HEK293 (cell line): ENCODE measurements around the gene CCL28.

ENCODE experiments used
- CTCF ChIA-PET: fragments of 350-600 bp; formaldehyde crosslinking; extraction: SDS; loops from one replicate; lab custom pipeline; 2021; ENCODE audit warnings: antibody characterized with exemption; lab: Yijun Ruan, JAX
- POLR2A ChIA-PET: fragments of 300-600 bp; formaldehyde crosslinking; extraction: SDS; loops from one replicate; lab custom pipeline; 2020; ENCODE audit warnings: antibody characterized with exemption, inconsistent platforms; lab: Yijun Ruan, JAX
- H3K27ac ChIP-seq: fragments of 200-500 bp; sonication (Bioruptor generic); 2 replicates; pipeline ENCODE4 v1.5.1; 2014; ENCODE audit warnings: low read depth, low read length, control low read depth, inconsistent platforms; ENCODE audit errors: extremely low read depth
- H3K36me3 ChIP-seq, 2 experiments: fragments of 200-500 bp in 1 of 2; sonication (Bioruptor generic) in 1 of 2; 1 replicate in 1 of 2; 2 replicates in 1 of 2; pipeline ENCODE4 v1.5.1; 2014 to 2017; ENCODE audit warnings: inconsistent platforms in 2 of 2, low read length in 2 of 2; ENCODE audit not compliant: control insufficient read depth in 2 of 2, insufficient read depth in 1 of 2
- H3K4me1 ChIP-seq: fragments of 200-500 bp; sonication (Bioruptor generic); 2 replicates; pipeline ENCODE4 v1.5.1; 2014; ENCODE audit warnings: mild to moderate bottlenecking, low read length, inconsistent platforms; ENCODE audit not compliant: control insufficient read depth, insufficient read depth
- H3K4me3 ChIP-seq: 2 replicates; pipeline ENCODE4 v1.5.1; 2011; ENCODE audit warnings: low read depth, mild to moderate bottlenecking, control low read depth, low read length, moderate library complexity
- H3K9me3 ChIP-seq: fragments of 200-500 bp; sonication (Bioruptor generic); 2 replicates; pipeline ENCODE4 v1.5.1; 2014; ENCODE audit warnings: low read depth, low read length, inconsistent platforms; ENCODE audit not compliant: control insufficient read depth, insufficient read depth
- HOXC10 ChIP-seq: sonication (generic); formaldehyde crosslinking; IDR thresholded peaks from 2 replicates; pipeline ENCODE4 v1.8.1; 2023; ENCODE audit warnings: mild to moderate bottlenecking, missing genetic modification reagents
- IKZF3 ChIP-seq: fragments of 450-650 bp; IDR thresholded peaks from 2 replicates; pipeline ENCODE4 v1.5.0; 2018; ENCODE audit warnings: missing biosample characterization, mild to moderate bottlenecking, missing genetic modification characterization, moderate library complexity
- PRDM10 ChIP-seq: fragments of 450-650 bp; formaldehyde crosslinking; IDR thresholded peaks from 2 replicates; pipeline ENCODE4 v1.5.1; 2016; ENCODE audit warnings: missing biosample characterization, missing genetic modification characterization
- YY2 ChIP-seq: fragments of 450-650 bp; formaldehyde crosslinking; IDR thresholded peaks from 2 replicates; pipeline ENCODE4 v1.5.1; 2016; ENCODE audit warnings: missing biosample characterization, missing genetic modification characterization
- ZBTB6 ChIP-seq: fragments of 450-650 bp; formaldehyde crosslinking; IDR thresholded peaks from 2 replicates; pipeline ENCODE4 v1.5.1; 2017; ENCODE audit warnings: missing biosample characterization, missing genetic modification characterization
- ZFP37 ChIP-seq: fragments of 450-650 bp; formaldehyde crosslinking; IDR thresholded peaks from 2 replicates; pipeline ENCODE4 v1.5.1; 2016; ENCODE audit warnings: missing biosample characterization, missing genetic modification characterization
- ZFP69B ChIP-seq: fragments of 450-650 bp; formaldehyde crosslinking; IDR thresholded peaks from 2 replicates; pipeline ENCODE4 v1.5.1; 2016; ENCODE audit warnings: missing biosample characterization, missing genetic modification characterization
- ZNF121 ChIP-seq: fragments of 450-650 bp; formaldehyde crosslinking; IDR thresholded peaks from 2 replicates; pipeline ENCODE4 v1.5.1; 2016; ENCODE audit warnings: missing biosample characterization, missing genetic modification characterization
- ZNF155 ChIP-seq: fragments of 450-650 bp; formaldehyde crosslinking; IDR thresholded peaks from 2 replicates; pipeline ENCODE4 v1.5.1; 2016; ENCODE audit warnings: missing biosample characterization, missing genetic modification characterization
- ZNF221 ChIP-seq: fragments of 450-650 bp; formaldehyde crosslinking; IDR thresholded peaks from 2 replicates; pipeline ENCODE4 v1.5.1; 2017; ENCODE audit warnings: missing biosample characterization, missing genetic modification characterization, borderline replicate concordance
- ZNF274 ChIP-seq, 2 experiments: fragments of 200-500 bp in 1 of 2; fragments of 450-650 bp in 1 of 2; sonication (Bioruptor generic) in 1 of 2; formaldehyde crosslinking in 1 of 2; IDR thresholded peaks; 2 replicates each; pipeline versions ENCODE4 v1.5.1 to v1.6.1; 2014 to 2016; ENCODE audit warnings: borderline replicate concordance in 1 of 2, inconsistent platforms in 1 of 2, low read length in 1 of 2, missing biosample characterization in 1 of 2, missing genetic modification characterization in 1 of 2
- ZNF280D ChIP-seq: fragments of 450-650 bp; formaldehyde crosslinking; IDR thresholded peaks from 2 replicates; pipeline ENCODE4 v1.5.1; 2016; ENCODE audit warnings: missing biosample characterization, missing genetic modification characterization
- ZNF571 ChIP-seq: fragments of 450-650 bp; formaldehyde crosslinking; IDR thresholded peaks from 2 replicates; pipeline ENCODE4 v1.5.0; 2017; ENCODE audit warnings: missing biosample characterization, missing genetic modification characterization
- ZNF600 ChIP-seq: fragments of 450-650 bp; formaldehyde crosslinking; IDR thresholded peaks from 2 replicates; pipeline ENCODE4 v1.5.1; 2016; ENCODE audit warnings: missing biosample characterization, missing genetic modification characterization
- ZNF658 ChIP-seq: fragments of 450-650 bp; formaldehyde crosslinking; IDR thresholded peaks from 2 replicates; pipeline ENCODE4; 2016; ENCODE audit warnings: missing biosample characterization, missing genetic modification characterization
- ZNF830 ChIP-seq: fragments of 450-650 bp; IDR thresholded peaks from 2 replicates; pipeline ENCODE4 v1.5.0; 2018; ENCODE audit warnings: missing biosample characterization, missing genetic modification characterization, low read depth, mild to moderate bottlenecking, moderate library complexity
- ZNF843 ChIP-seq: fragments of 450-650 bp; formaldehyde crosslinking; IDR thresholded peaks from 2 replicates; pipeline ENCODE4 v1.5.1; 2016; ENCODE audit warnings: missing biosample characterization, missing genetic modification characterization
- TF ChIP-seq, protein P1 (sequence below): IDR thresholded peaks from 2 replicates; pipeline ENCODE4 v1.6.1; 2011; ENCODE audit warnings: mild to moderate bottlenecking, low read depth, low read length, borderline replicate concordance
- TF ChIP-seq, protein P2 (sequence below): fragments of 450-650 bp; formaldehyde crosslinking; conservative IDR thresholded peaks from 2 replicates; pipeline ENCODE4 v1.5.1; 2016; ENCODE audit warnings: low read depth, missing biosample characterization, missing genetic modification characterization

The CCL28 gene

DNA sequence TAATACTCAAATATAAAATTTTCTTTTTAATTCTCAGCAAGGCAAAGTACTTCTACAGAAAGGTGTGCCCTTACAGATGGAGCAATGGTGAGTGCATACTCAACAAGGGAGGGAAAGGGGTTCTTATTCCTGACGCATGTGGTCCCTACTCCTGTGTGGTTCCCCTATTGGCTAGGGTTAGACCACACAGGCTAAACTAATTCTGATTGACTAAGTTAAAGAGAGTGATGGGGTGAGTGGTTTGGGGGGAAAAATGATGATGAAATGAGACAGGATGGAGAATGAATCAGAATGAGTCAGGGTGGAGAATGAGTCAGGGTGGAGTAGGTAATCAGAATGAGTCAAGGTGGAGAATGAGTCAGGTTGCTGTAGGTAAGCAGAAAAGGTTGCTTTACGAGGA lies 76.0 kb downstream of the CCL28 start (continued):
- TF ChIP-seq ZNF658 (tag by site-specific recombination) (peak; percentile 94; the same call in 1 of the 2 replicates), ZNF155 (peak; percentile 63; the same call in 1 of the 2 replicates), ZNF843 (no peak), HOXC10 (CRISPR knock-in tag) (no peak), ZNF571 (tag by site-specific recombination) (peak; percentile 87; the same call in 1 of the 2 replicates), ZNF274 (IDR thresholded peaks at IDR 0.05; ENCODE audit: low read length) (no peak), ZNF274 (tag by site-specific recombination; IDR thresholded peaks at IDR 0.05; ENCODE audit: borderline replicate concordance) (no peak), YY2 (0 out of 2 replicates have a peak, but pooled peaks have one; percentile 17), ZFP37 (tag by site-specific recombination) (peak; percentile 98), ZNF280D (peak; percentile 76; the same call in 1 of the 2 replicates), ZNF830 (tag by site-specific recombination) (no peak), ZFP69B (peak; percentile 54; the same call in 1 of the 2 replicates)
- TF ChIP-seq, protein P1, sequence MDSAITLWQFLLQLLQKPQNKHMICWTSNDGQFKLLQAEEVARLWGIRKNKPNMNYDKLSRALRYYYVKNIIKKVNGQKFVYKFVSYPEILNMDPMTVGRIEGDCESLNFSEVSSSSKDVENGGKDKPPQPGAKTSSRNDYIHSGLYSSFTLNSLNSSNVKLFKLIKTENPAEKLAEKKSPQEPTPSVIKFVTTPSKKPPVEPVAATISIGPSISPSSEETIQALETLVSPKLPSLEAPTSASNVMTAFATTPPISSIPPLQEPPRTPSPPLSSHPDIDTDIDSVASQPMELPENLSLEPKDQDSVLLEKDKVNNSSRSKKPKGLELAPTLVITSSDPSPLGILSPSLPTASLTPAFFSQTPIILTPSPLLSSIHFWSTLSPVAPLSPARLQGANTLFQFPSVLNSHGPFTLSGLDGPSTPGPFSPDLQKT: no peak
- TF ChIP-seq, protein P2, sequence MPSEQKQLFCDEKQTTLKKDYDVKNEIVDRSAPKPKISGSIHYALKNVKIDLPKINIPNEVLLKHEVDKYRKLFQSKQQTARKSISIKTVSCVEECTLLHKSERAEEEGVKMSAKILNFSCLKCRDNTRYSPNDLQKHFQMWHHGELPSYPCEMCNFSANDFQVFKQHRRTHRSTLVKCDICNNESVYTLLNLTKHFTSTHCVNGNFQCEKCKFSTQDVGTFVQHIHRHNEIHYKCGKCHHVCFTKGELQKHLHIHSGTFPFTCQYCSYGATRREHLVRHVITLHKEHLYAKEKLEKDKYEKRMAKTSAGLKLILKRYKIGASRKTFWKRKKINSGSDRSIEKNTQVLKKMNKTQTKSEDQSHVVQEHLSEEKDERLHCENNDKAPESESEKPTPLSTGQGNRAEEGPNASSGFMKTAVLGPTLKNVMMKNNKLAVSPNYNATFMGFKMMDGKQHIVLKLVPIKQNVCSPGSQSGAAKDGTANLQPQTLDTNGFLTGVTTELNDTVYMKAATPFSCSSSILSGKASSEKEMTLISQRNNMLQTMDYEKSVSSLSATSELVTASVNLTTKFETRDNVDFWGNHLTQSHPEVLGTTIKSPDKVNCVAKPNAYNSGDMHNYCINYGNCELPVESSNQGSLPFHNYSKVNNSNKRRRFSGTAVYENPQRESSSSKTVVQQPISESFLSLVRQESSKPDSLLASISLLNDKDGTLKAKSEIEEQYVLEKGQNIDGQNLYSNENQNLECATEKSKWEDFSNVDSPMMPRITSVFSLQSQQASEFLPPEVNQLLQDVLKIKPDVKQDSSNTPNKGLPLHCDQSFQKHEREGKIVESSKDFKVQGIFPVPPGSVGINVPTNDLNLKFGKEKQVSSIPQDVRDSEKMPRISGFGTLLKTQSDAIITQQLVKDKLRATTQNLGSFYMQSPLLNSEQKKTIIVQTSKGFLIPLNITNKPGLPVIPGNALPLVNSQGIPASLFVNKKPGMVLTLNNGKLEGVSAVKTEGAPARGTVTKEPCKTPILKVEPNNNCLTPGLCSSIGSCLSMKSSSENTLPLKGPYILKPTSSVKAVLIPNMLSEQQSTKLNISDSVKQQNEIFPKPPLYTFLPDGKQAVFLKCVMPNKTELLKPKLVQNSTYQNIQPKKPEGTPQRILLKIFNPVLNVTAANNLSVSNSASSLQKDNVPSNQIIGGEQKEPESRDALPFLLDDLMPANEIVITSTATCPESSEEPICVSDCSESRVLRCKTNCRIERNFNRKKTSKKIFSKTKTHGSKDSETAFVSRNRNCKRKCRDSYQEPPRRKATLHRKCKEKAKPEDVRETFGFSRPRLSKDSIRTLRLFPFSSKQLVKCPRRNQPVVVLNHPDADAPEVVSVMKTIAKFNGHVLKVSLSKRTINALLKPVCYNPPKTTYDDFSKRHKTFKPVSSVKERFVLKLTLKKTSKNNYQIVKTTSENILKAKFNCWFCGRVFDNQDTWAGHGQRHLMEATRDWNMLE (tag by site-specific recombination): no peak

GRCh38 chr5:43335681-43336080 lies 76.5 kb downstream of the CCL28 start:
- Histone ChIP-seq H3K9me3 (peaks cover under 1% of the 10 kb centered on the region; the same call in 1 of the 2 replicates), H3K4me1 (no peaks in the 10 kb centered on the region), H3K27ac (no peak overlapping the region), H3K36me3 (no peaks in the 10 kb centered on the region), H3K4me3 (no peak overlapping the region)
- ChIA-PET POLR2A (no interaction called here), CTCF (no interaction called here)
- TF ChIP-seq ZNF600 (tag by site-specific recombination): no peak
- TF ChIP-seq ZBTB6 (tag by site-specific recombination): no peak
- no peak for TF ChIP-seq PRDM10 (tag by site-specific recombination)
- TF ChIP-seq ZNF280D: no peak
- TF ChIP-seq ZNF221: no peak
- TF ChIP-seq IKZF3: no peak
- TF ChIP-seq ZNF121 (tag by site-specific recombination): no peak
